Medulla oblongata (tissue), 1 donor: ENCODE data around the gene PGAP3.
"Not testable (repeated sequence)": the region's sequence is repeated elsewhere in the genome, so short reads cannot be mapped to it uniquely, and the experiment has no call there.

ENCODE experiments used
- DNase-seq: peaks from one replicate; pipeline ENCODE4 v3.0.0-alpha.2; 2015; ENCODE audit errors: extremely low spot score

The PGAP3 gene

DNA sequence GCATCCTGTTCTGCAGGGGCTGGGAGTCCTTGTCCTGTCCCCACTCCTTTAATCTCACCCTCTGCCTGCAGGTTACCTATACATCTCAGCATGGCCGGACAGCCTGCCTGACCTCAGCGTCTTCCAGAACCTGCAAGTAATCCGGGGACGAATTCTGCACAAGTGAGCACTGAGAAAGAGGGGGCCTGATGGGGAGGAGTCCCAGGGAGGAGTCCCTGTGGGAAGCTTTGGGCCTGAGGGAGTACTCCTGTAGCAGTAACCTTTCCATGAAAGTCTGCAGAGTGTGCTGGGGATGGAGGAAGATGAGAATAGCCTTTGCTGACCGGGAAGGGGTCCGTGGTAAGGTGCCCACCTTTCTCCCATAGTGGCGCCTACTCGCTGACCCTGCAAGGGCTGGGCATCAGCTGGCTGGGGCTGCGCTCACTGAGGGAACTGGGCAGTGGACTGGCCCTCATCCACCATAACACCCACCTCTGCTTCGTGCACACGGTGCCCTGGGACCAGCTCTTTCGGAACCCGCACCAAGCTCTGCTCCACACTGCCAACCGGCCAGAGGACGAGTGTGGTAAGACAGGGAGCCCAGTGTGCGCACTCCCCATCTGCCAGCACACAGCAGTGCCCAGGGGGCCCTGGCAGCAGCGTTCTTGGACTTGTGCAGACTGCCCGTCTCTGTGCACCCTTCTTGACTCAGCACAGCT is 27.7 kb upstream of the PGAP3 start:
- no peak for DNase-seq

DNA sequence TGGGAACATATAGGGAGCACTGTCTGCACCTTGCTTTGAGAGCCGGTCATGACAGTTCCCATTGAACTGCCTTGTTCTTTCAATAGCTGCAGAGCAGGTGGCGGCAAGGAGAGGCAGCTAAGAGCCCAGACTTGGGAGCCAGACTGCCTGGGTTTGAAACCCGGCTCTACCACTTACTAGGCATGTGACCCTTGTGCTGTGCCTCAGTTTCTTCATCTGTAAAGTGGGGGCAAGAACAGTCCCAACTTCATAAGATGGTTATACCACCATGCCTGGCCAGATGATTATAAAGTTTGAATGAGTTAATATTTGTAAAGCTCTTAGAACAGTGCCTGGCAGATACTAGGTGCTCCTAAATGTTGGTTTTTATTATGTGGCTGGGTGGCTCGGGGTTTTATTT is 26.4 kb upstream of the PGAP3 start:
- DNase-seq = no peak

DNA sequence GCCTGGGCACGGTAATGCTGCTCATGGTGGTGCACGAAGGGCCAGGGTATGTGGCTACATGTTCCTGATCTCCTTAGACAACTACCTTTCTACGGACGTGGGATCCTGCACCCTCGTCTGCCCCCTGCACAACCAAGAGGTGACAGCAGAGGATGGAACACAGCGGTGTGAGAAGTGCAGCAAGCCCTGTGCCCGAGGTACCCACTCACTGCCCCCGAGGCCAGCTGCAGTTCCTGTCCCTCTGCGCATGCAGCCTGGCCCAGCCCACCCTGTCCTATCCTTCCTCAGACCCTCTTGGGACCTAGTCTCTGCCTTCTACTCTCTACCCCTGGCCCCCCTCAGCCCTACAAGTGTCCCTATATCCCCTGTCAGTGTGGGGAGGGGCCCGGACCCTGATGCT is 24.0 kb upstream of the PGAP3 start:
- DNase-seq = no peak

DNA sequence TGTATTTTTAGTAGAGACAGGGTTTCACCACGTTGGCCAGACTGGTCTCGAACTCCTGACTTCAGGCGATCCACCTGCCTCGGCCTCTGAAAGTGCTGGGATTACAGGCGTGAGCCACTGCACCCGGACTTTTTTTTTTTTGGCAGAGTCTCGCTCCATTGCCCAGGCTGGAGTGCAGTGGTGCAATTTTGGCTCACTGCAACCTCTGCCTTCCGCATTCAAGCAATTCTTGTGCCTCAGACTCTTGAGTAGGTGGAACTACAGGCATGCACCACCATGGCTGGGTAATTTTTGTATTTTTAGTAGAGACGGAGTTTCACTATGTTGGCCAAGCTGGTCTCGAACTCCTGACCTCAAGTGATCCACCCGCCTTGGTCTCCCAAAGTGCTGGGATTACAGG is 23.2 kb upstream of the PGAP3 start:
- not testable (repeated sequence) for DNase-seq

DNA sequence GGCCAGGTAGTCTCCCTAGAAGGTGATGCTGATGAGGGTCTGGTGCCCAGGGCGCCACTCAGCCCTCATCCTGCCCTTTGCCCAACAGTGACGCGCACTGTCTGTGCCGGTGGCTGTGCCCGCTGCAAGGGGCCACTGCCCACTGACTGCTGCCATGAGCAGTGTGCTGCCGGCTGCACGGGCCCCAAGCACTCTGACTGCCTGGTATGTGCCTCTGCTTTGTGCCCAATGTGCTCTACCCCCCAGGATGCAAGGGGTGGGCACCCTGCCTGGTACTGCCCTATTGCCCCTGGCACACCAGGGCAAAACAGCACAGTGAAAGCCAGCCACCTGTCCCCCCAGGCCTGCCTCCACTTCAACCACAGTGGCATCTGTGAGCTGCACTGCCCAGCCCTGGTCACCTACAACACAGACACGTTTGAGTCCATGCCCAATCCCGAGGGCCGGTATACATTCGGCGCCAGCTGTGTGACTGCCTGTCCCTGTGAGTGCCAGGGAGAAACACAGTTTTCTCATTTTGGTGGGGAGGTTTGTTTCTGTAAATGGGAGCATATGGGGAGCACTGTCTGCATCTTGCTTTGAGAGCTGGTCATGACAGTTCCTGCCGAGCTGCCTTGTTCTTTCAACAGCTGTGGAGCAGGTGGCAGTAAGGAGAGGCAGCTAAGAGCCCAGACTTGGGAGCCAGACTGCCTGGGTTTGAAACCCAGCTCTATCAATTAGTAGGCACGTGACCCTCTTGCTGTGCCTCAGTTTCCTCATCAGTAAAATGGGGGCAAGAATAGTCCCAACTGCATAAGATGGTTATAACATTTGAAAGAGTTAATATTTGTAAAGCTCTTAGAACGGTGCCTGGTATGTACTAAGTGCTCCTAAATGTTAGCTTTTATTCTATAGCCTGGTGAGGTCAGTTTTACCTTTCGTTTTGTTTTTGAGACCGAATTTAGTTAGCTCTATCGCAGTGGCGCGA is 22.4 kb upstream of the PGAP3 start:
- DNase-seq = no peak

DNA sequence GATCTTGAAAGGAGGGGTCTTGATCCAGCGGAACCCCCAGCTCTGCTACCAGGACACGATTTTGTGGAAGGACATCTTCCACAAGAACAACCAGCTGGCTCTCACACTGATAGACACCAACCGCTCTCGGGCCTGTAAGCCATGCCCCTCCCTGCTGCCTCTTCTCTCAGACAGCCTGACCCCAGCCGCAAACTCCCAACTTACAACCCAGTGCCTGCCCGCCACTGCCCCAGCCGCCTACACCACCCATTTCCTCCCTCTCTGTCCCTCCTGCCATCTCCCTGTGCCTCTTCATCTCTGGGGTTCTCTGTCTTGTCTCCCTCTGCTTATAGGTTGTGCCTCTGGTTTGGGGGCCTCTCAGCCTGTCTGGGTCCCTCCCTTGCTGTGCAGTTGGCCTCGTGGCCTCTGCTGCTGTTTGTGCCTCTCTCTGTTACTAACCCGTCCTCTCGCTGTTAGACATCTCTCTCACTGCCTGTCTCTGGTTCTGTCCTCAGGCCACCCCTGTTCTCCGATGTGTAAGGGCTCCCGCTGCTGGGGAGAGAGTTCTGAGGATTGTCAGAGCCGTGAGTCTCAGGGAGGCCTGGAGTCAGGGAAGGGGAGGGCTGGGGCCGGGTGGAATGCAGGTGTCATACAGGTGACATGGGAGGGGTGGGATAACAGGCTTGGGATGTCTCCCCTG is 21.6 kb upstream of the PGAP3 start:
- no peak for DNase-seq

DNA sequence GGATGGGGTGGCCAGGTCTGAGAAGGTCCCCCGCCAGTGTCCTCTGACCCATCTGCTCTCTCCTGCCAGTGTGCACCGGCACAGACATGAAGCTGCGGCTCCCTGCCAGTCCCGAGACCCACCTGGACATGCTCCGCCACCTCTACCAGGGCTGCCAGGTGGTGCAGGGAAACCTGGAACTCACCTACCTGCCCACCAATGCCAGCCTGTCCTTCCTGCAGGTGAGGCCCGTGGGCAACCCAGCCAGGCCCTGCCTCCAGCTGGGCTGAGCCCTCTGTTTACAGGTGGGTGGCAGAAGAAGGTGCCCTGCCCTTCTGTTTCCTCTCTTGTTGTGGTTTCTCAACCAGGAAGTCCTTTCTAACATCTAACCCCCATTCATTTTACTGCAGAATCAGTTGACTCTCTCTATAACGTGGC is 19.1 kb upstream of the PGAP3 start:
- DNase-seq = no peak

DNA sequence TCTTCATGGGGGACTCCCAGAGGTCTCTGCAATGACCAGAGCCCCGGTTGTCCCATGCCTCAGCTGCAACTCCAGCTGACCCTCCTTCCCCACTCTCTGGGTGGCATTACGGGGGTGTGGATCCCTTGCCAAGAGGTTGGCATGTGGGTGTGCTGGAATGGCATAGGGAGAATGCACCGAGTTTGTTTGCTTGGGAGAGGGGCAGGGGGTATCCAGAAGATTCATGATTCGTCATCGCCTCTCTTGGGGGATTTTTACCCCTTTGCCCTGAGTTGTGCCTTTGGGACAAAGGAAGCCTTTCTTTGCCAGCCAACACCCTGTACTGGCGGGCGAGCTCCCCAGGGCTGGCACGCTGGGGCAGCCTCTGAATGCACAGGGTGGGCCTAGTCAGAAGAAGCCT is 18.5 kb upstream of the PGAP3 start:
- DNase-seq = no peak

DNA sequence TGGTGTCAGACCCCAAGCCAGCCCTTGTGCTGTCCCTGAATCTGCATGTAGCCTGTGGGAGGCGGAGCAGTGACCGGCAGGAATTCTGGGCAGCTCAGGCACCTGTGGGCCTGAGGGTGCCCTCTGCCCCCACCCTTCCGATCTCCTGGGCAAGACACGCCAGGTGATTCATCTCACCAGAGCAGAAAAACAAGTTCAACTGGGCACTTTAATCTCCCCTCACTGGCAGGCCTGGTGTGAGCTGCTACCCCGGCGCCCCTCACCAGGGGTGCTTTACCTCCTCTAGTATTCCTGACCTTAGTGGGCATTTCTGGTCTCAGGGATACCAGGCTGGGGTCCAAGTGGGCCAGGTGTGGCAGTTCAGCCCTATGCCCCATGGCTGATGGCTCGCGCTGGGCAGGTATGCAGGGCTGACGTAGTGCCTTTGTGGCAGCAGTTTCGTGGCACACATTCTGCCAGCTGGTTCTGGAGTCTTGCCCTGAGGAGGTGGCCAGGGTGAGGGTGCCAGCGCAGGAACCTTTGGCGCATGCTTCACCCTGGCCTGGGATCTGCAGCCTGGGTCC is 18.0 kb upstream of the PGAP3 start:
- DNase-seq = no peak

DNA sequence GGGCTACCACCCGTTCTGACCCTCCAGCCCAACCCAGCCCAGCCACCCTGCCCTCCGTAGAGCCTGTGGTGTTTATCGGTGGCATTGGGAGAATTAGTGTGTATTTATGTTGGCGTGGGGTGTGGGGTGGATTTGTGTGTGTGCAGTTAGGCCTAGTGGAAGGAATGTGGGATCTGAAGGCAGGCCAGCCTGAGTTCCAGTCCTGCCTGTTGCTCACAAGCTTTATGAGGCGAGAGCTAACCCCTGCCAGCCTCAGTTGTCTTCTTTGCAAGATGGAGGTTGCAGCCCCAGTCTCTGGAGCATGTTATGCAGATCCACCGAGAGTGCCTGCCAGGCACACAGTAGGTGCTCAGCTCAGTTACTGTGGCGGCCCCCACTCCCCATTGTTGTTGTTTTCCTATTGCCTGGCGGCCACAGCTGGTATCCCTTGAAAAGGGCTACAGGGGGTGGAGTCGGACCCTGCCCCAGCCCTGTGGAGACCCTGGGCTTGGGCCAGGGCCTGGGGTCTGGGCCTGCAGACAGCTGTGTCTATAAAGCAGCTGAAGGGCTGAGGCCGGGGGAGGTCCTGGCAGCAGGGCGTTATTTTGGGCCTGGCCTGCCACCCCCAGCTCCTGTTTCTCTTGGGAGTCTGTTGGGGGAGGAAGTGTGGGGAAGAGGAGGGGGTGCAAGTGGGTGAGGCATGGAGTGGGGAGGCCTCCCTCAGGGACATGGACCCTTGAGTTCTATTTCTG is 17.1 kb upstream of the PGAP3 start:
- DNase-seq = no peak

DNA sequence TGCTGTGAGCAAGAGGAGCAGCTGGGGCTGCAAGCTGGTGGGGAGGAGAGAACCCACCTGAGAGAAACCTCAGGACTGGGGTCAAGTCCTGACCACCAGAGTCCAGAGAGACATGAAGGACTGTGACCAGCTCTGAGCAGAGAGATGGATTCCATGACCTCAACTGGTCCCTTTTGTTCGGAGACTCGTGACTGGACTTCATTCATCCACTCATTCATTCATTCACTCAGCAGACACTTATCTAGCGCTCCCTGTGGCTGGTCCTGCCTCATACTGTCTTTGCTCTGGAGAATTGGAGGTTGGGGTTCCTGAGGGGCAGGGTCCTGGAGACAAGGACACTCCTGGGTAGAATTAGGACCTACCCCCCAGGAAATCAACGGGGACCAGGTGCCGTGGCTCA is 16.1 kb upstream of the PGAP3 start:
- DNase-seq = no peak

DNA sequence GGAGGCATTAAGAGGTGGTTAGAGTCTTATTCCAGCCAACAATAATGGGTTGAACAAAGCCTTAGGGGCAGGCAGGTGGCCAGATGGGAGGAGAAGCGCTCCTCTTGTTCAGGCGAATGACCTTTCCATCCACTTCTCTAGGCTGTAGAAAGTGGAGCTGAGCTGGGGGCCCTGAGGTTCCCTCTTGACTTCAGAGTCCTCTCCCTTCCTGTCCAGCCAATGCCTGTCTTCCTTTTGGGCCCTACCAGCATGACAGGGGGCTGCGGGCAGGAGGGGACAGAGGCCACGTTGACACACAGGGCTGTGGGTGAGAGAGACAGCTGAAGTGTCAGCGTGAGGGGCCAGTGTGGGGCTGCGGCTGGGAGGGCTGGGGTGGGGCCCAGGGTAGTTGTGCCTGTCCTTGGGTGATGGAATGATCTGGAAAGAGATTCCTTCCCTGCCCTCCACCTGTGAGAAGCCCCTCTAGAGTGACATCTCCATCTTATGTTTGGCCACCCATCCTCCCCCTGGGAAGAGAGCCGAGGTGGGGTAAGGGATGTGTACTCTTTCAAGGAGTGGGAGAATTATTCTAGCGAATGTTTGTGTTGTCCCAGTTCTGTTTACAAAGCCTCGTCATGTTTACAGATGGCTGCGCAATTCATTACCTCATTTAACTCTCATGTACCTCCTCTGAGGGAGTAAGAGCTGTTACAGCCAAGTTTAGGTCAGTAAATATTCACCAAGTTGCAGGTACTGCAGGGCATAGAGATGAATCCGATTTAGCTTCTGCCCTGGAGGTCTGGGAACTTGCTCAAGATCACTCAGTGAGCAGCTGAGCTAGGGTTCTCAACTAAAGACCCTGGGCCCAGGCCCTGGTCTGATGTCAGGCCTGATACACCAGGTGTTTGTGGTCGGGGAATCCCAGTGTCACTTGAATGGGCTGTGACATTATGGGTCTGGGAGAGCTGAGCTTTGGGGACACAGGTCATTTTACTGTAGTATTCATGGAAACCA is 15.3 kb upstream of the PGAP3 start:
- DNase-seq = no peak

DNA sequence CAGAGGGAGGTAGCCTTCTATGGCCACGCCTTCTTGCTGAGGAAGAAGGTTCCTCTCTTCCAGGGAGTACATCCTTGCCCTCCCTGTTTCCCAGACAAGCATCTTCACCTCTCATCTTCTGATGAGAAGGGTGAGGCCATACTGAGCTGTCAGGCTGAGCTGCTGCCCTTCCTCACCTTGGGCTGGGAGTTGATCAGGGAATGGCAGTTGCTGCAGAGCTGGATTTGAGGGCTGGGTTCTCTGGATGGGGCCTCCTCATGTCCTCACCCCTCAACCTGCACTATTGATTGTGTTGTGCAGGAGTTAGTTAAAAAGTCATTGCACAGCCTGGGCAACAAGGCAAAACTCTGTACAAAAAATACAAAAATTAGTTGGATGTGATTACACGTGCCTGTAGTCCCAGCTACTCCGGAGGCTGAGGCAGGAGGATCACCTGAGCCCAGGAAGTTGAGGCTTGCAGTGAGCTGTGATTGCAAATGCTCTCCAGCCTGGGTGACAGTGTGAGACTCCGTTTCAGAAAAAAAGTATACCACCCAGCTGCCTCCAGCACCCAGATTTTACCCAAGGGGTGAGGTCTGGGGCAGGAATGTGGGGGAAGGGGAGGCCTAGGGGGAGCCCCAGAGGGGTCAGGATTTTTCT is 14.0 kb upstream of the PGAP3 start:
- no peak for DNase-seq

DNA sequence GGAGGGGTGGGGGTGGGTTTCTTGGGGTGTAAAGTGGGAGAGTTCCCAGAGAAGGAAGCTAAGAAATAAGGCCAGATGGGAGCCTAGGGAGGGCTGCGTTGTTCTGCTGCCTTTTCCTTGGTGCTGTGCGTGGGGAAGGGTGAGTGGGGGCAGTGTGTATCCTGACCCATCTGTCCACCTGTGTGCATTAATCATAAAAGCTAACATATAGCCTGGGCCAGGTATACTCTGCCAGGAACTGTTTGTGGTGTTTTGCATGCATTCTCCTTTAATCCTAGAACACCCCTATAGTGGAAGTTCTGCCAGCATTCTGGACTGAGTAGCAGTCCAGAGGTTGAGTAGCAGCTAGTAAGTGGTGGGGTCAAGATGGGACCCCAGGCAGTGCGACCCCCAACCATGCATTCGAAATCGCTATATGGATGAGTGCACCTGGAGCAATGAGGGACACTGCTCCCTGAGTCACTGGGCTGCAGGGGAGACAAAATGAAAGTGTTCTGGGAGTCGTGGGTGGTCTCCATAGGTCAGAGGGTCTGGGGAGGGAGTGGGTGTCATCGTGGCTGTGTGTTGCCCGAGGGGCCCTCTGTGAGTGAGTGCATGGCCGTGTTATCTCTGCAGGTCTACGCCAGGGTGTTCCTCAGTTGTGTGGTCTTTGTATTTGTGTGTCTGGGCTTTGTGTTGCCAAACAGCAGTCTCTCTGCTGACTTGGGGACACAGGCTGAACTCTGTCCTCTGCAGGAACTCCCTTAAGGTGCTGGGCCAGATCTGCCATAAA is 13.3 kb upstream of the PGAP3 start:
- DNase-seq = no peak

DNA sequence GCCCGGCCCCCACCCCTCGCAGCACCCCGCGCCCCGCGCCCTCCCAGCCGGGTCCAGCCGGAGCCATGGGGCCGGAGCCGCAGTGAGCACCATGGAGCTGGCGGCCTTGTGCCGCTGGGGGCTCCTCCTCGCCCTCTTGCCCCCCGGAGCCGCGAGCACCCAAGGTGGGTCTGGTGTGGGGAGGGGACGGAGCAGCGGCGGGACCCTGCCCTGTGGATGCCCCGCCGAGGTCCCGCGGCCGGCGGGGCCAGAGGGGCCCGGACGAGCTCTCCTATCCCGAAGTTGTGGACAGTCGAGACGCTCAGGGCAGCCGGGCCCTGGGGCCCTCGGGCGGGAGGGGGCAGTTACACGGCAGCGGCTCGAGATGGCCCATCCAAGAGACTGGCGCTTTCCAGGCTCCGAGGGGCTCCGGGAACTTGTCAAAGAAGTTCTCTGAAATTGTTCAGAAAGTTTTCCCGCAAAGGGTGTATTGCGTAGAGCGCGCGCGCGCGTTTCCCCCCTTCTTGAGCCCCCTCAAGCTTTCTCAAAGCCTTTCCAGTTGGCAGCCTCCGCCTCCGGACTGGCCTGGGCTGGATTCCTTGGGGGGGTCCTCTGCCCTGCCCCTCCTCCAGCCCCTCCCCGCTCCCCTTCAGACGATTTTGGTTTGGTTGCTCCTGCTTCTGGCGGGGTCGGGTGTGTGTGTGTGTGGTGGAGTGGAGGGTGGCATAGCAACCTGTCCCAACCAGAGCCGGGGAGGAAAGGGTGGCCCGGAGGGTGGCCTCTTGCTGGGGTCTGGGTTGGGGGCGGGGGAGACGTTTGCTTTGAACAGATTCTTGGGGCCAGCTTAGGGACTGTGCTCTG is 12.5 kb upstream of the PGAP3 start:
- DNase-seq = peak; percentile 10

DNA sequence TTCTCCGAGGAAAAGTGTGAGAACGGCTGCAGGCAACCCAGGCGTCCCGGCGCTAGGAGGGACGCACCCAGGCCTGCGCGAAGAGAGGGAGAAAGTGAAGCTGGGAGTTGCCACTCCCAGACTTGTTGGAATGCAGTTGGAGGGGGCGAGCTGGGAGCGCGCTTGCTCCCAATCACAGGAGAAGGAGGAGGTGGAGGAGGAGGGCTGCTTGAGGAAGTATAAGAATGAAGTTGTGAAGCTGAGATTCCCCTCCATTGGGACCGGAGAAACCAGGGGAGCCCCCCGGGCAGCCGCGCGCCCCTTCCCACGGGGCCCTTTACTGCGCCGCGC is 11.9 kb upstream of the PGAP3 start, which contains the start of gene ERBB2:
Gene ERBB2 (plus strand): TSS at position 247 of the 330 bp plus-strand sequence. CDS start 175 bp downstream, outside the sequence.
- peak; percentile 50 for DNase-seq

DNA sequence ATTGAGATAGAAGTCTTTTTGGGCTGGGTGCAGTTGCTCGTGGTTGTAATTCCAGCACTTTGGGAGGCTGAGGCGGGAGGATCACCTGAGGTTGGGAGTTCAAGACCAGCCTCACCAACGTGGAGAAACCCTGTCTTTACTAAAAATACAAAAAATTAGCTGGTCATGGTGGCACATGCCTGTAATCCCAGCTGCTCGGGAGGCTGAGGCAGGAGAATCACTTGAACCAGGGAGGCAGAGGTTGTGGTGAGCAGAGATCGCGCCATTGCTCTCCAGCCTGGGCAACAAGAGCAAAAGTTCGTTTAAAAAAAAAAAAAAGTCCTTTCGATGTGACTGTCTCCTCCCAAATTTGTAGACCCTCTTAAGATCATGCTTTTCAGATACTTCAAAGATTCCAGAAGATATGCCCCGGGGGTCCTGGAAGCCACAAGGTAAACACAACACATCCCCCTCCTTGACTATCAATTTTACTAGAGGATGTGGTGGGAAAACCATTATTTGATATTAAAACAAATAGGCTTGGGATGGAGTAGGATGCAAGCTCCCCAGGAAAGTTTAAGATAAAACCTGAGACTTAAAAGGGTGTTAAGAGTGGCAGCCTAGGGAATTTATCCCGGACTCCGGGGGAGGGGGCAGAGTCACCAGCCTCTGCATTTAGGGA is 11.4 kb upstream of the PGAP3 start:
- not testable (repeated sequence) for DNase-seq
